Kidney (tissue), 14 donors: Measurements from ENCODE around the gene CEP112. TPM values are rescaled to one million over a fixed set of nuclear protein-coding genes. Genes with fewer than 3 reads are reported as not detected.

Experiments
- DNase-seq, 5 donors: peaks; one replicate each; pipeline ENCODE4 v3.0.0-alpha.2; 2013 to 2020
- FAIRE-seq: peaks from 2 replicates; lab custom pipeline; 2012; peaks lifted over from hg19 to GRCh38; lab: Jason Lieb, UNC
- H3K27ac ChIP-seq, 2 donors: one replicate each; pipeline ENCODE4 v1.7.0; 2013; ENCODE audit warnings: low read depth in 2 of 2, low read length in 2 of 2, inconsistent platforms in 1 of 2
- H3K27me3 ChIP-seq: one replicate; pipeline ENCODE4 v1.7.1; 2013; ENCODE audit warnings: low read length, inconsistent platforms; ENCODE audit not compliant: control insufficient read depth, insufficient read depth
- H3K36me3 ChIP-seq, 3 donors: one replicate each; pipeline versions ENCODE4 v1.7.0 to v1.7.1; 2013; ENCODE audit warnings: low read length in 3 of 3, control low read depth in 1 of 3, inconsistent platforms in 1 of 3; ENCODE audit not compliant: insufficient read depth in 3 of 3, control insufficient read depth in 2 of 3
- H3K4me1 ChIP-seq, 3 donors: one replicate each; pipeline versions ENCODE4 v1.7.0 to v1.7.1; 2013; ENCODE audit warnings: low read length in 3 of 3, inconsistent platforms in 1 of 3, low read depth in 1 of 3; ENCODE audit not compliant: control insufficient read depth in 2 of 3, insufficient read depth in 2 of 3
- H3K4me3 ChIP-seq, 3 donors: one replicate each; pipeline versions ENCODE4 v1.7.0 to v1.8.1; 2013; ENCODE audit warnings: low read length in 3 of 3, control low read depth in 1 of 3, inconsistent platforms in 1 of 3
- H3K9ac ChIP-seq, 3 donors: one replicate each; pipeline versions ENCODE4 v1.7.0 to v1.7.1; 2013; ENCODE audit warnings: low read length in 3 of 3, control low read depth in 1 of 3, inconsistent platforms in 1 of 3
- H3K9me3 ChIP-seq, 3 donors: one replicate each; pipeline versions ENCODE4 v1.7.0 to v1.7.1; 2013; ENCODE audit warnings: low read length in 3 of 3, control low read depth in 1 of 3, inconsistent platforms in 1 of 3; ENCODE audit not compliant: control insufficient read depth in 2 of 3, insufficient read depth in 1 of 3
- CTCF ChIP-seq: IDR thresholded peaks from 3 replicates; pipeline ENCODE4 v1.5.1; 2012; ENCODE audit warnings: mild to moderate bottlenecking, moderate library complexity, borderline replicate concordance; ENCODE audit not compliant: insufficient read depth; ENCODE audit errors: extremely low read depth
- intact Hi-C: fragments of 100-400 bp; cut with DNase I; formaldehyde crosslinking; loops from one replicate; pipeline ENCODE4 v1.11.1; 2022
- polyA plus RNA-seq: library from polyadenylated mRNA; stranded (reverse); fragments of 350-450 nt; fragmentation: Illumina TruSeq; extraction: RNeasy Lipid Tissue Mini Kit (QIAGEN cat#74804); gene quantifications from one replicate; pipeline ENCODE4 v1.2.3, GENCODE V29; 2014; ENCODE audit warnings: low read depth, low replicate concordance; ENCODE audit not compliant: insufficient read depth
- total RNA-seq: library from RNA; stranded (reverse); fragmentation: NEBNext Ultra II Directional; extraction: Animal tissue kit (Norgen Biotek cat#: 25700); gene quantifications from one replicate; pipeline ENCODE4 v1.2.1, GENCODE V29; 2021
- donor health status: control.
- donor health status: control.
- donor health status: control.
- donor health status: control.
- donor health status: control.
- donor health status: DM: yes; HTN: yes; CAD: no.
- donor health status: Normal renal cell carcinoma (clear cell type).

CEP112 gene
- total and polyA plus RNA-seq, 2 donors from 2014 or later: 17.0 to 27.4 TPM

GRCh38 chr17:66171172-66171571 lies 20.8 kb downstream of the CEP112 start:
- Histone ChIP-seq H3K36me3 (peaks cover 0 to 2% (median 0%) of the 10 kb centered on the region in 3 donors), H3K4me3 (no peak overlapping the region), H3K27ac (no peak overlapping the region), H3K9ac (no peak overlapping the region), H3K27me3 (no peaks in the 10 kb centered on the region), H3K4me1 (no peaks in the 10 kb centered on the region), H3K9me3 (no peaks in the 10 kb centered on the region)
- no peak for FAIRE-seq
- DNase-seq: no peak
- TF ChIP-seq CTCF: no peak
- intact Hi-C loops: no loop called here

GRCh38 chr17:66169839-66170238 lies 22.1 kb downstream of the CEP112 start:
- Histone ChIP-seq H3K9me3 (no peaks in the 10 kb centered on the region), H3K4me3 (no peak overlapping the region), H3K4me1 (no peaks in the 10 kb centered on the region), H3K27me3 (no peaks in the 10 kb centered on the region), H3K9ac (no peak overlapping the region), H3K36me3 (peaks cover 0 to 2% (median 0%) of the 10 kb centered on the region in 3 donors), H3K27ac (no peak overlapping the region)
- no peak for TF ChIP-seq CTCF
- FAIRE-seq: no peak
- no peak for DNase-seq
- intact Hi-C loops: no loop called here

- Histone ChIP-seq H3K27ac (no peak overlapping the region), H3K9me3 (no peaks in the 10 kb centered on the region), H3K36me3 (peaks cover 0 to 2% (median 0%) of the 10 kb centered on the region in 3 donors), H3K9ac (no peak overlapping the region), H3K4me1 (no peaks in the 10 kb centered on the region), H3K4me3 (no peak overlapping the region), H3K27me3 (no peaks in the 10 kb centered on the region)
- no peak for TF ChIP-seq CTCF
- DNase-seq (no peak), FAIRE-seq (no peak)
- intact Hi-C loops: no loop called here
Observed at GRCh38 chr17:66167189-66167815, 24.6 kb downstream of the CEP112 start.
